ENCODE data around the gene COL27A1. TPM values are rescaled to one million over a fixed set of nuclear protein-coding genes. Genes with fewer than 3 reads are reported as not detected.

Gene COL27A1
- total RNA-seq, 2 experiments from 2014 or later: 8.9 to 9.1 TPM

DNA sequence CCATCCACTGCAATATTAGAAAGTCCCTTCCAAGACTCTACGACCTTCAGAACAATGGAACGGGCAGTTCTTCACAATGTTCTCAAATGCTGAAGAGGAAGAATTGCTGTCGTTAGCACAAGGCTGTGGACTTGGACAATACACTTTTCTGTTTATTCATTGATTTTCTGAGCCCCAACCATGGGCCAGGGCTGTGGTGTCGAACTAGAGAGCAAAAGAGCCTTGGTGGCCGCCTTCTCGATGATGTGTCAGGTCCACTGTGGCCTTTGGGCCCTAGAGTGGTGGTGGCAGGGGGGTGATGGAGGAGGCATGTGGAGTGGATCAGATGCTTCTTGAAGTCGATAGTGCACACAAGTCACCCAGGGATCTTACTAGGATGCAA is 37.7 kb upstream of the COL27A1 start:
- intact Hi-C loops (cut with DNase I, micrococcal nuclease): no loop called here
- Mint-ChIP-seq H3K9me3 (ENCODE audit: low read depth) (no peaks in the 10 kb centered on the region), H3K4me1 (no peaks in the 10 kb centered on the region), H3K4me3 (no peak overlapping the region), H3K36me3 (ENCODE audit: low read depth) (no peaks in the 10 kb centered on the region), H3K27ac (no peak overlapping the region), H3K27me3 (peaks cover 34% of the 10 kb centered on the region)
- ATAC-seq: no peak
- ChIA-PET CTCF (interaction anchor here (0.8 to 1.1 kb wide), 2 partner anchors 9 to 38 kb away, joined by 3 to 4 read pairs; no protein-coding TSS in a partner anchor), POLR2A (no interaction called here)
- no peak for DNase-seq

DNA sequence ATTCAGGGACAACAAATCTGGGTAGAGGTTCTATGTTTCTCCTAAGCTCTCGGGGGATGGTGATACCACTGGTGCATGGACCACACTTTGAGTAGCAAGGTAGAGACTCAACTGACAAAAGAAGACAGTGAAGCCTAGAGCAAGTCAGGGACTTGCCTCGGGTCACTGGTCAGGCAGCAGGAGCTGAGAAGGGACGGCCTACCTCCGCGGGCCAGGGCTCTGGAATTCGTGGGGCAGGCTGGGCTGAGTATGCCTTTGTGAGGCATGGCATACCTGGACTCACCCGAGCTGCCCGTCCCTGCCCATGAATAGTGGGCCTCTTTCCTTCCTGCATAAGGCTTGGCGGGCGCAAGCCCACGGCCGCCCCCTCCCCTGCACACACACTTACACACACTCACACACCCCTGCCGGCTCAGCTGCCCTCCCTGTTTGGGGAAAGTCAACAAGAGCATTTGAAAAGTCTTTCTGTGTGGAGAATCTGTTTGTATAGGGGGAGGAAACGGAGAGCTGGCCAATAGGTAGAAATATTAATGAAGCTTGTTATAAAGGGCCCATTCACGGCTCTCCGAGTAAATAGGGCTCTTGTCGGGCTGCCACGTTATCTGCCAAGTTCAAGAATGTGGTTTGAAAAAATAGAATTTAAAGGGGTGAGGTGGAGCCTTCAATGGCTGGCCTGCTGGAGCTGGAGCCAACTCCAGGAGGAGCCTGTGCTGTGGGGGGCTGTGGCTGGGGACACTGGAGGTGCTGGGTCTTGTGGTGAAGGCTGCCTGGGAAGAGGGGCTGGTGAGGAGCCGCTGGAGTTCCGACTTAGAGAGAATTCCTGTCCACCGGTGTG is 37.1 kb upstream of the COL27A1 start:
- Mint-ChIP-seq H3K36me3 (ENCODE audit: low read depth) (no peaks in the 10 kb centered on the region), H3K4me1 (no peaks in the 10 kb centered on the region), H3K27me3 (peaks cover 31% of the 10 kb centered on the region), H3K9me3 (ENCODE audit: low read depth) (no peaks in the 10 kb centered on the region), H3K4me3 (no peak overlapping the region), H3K27ac (no peak overlapping the region)
- intact Hi-C loops (cut with DNase I, micrococcal nuclease): no loop called here
- DNase-seq: no peak
- ChIA-PET CTCF (interaction anchor here (0.8 to 1.1 kb wide), 2 partner anchors 10 to 38 kb away, joined by 3 to 4 read pairs; no protein-coding TSS in a partner anchor), POLR2A (no interaction called here)
- ATAC-seq: no peak

DNA sequence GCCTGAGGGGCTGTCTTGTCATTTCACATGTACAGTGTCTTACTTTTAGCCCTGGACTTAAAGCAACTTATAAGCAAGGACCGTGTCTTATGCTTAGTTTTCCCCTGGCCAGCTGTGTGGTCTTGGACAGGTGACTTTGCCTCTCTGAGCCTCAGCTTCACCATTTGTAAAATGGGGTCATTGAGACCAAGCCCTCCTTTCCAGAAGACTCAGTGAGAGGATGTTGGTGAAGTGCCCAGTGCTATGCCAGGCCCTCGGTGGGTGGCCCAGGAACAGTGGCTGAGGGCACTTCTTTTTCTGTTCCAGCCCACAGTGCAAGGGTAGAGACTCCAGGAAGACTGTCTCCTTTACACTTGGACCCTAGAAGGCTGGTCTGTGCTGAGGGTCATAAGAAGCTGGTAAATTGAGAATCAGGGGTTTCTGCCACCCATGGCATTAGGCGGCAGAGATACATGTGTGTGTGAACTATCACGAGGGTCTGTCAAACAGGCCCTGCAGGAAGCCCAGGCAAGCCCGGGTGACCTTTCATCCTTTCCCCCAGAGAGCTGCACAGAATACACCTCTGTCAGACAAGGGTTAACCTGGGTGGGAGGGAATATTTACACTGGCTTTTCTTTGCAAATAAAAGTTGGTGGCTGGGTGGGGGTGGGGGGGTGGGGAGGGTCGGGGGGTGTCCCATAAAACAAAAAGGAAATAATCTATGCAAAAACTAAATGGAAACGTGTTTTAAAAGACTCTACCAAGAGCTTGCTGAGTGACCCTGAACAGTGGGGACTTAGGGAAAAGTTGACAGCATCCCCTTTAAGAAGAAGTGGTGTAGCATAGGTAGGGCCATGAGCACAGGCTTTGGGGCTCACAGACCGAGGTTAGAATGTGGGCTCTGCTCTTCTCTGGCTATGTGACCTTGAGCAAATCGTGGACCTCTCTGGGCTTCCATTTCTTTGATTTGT is 35.8 kb upstream of the COL27A1 start:
- H3K27ac Mint-ChIP-seq: no peak overlapping the region
- no peak overlapping the region for H3K4me3 Mint-ChIP-seq
- POLR2A ChIA-PET: no interaction called here
- DNase-seq: no peak
- no peaks in the 10 kb centered on the region for H3K36me3 Mint-ChIP-seq (ENCODE audit: low read depth)
- CTCF ChIA-PET: no interaction called here
- no peaks in the 10 kb centered on the region for H3K9me3 Mint-ChIP-seq (ENCODE audit: low read depth)
- no peak for ATAC-seq
- intact Hi-C loops (cut with DNase I, micrococcal nuclease): no loop called here
- H3K27me3 Mint-ChIP-seq: peaks cover 22% of the 10 kb centered on the region
- no peaks in the 10 kb centered on the region for H3K4me1 Mint-ChIP-seq

DNA sequence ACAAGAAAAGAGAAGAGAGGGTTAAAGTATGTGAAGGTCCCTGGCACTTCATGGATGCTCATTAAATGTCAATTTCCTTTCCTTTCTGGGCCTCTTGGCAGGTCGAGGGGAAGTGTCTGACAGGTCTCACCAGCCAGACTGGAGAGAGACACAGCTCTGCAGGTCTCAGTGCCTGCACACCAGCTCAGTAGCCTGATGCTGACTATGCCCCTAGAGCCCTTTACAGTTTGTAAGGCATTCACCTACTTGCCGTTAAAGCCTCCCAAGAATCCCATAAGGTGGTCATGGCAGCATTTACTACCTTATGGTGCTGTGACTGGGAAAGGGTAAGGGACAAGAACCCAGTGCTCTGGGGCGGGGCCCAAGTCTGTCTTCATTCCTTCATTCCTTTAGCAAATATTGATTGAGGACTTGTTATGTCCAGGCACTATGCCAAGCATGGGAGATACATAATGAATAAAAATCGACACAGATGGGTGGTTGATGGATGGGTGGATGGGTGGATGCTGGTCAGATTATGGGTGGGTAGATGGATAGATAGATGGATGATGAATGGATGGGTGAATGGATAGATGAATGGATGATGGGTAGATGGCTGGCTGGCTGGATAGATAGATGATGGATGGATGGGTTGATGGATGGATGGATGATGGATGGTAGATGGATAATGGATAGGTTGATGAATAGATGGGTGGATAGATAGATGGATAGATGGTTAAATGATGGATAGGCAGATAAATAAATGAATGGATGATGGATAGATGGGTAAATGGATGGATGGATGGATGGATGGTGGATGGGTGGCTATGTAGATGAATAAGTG is 34.9 kb upstream of the COL27A1 start:
- Mint-ChIP-seq H3K27ac (no peak overlapping the region), H3K4me3 (no peak overlapping the region), H3K4me1 (no peaks in the 10 kb centered on the region), H3K9me3 (ENCODE audit: low read depth) (no peaks in the 10 kb centered on the region), H3K36me3 (ENCODE audit: low read depth) (no peaks in the 10 kb centered on the region), H3K27me3 (peaks cover 22% of the 10 kb centered on the region)
- ChIA-PET POLR2A (no interaction called here), CTCF (no interaction called here)
- intact Hi-C loops (cut with DNase I, micrococcal nuclease): no loop called here
- no peak for DNase-seq
- ATAC-seq: no peak

DNA sequence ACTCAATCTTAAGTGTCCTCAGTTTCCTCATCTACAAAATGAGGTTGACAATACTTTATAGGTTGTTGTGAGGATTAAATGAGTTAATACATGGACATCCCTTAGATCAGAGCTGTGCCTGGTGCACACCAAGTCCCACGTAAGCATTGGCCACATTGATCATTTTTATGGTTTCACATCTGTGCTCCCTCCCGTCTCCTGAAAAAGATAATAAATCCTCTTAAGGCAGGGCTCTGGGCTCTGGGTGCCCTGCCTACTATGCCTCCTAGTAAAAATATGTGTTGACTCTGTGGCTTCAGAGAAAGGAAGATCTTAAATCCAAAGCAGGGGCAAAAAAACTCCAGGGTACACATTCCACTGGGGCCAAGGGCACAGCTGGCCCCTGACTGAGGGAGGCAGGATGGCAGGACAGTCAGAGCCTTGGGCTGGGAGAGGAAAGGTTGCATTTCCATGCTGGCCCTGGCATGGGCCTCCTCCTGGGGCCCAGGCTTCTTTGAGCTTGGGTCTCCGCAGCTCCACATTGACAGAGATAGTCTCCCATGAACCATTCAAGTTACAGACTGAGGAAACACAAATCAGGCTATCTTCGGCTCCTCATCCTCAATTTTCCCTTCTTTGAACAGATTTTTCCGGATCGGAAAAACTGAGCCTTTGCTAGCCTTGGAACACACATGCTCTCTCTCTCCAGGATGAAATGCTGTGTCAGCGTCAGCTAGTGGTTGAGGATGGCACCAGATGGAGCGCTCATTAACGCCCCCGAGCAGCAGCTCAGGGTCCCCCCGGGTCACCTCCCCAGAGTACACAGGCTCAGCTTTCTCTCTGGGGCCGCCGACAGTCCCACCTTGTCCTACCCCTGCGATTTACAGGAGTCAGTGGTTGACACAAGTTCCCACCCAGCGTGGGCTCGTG is 33.9 kb upstream of the COL27A1 start:
- no peak for ATAC-seq
- Mint-ChIP-seq H3K4me3 (no peak overlapping the region), H3K36me3 (ENCODE audit: low read depth) (no peaks in the 10 kb centered on the region), H3K9me3 (ENCODE audit: low read depth) (no peaks in the 10 kb centered on the region), H3K4me1 (no peaks in the 10 kb centered on the region), H3K27me3 (peaks cover 22% of the 10 kb centered on the region), H3K27ac (no peak overlapping the region)
- intact Hi-C loops (cut with DNase I, micrococcal nuclease): no loop called here
- no peak for DNase-seq
- CTCF ChIA-PET: interaction anchor here (0.6 kb wide), 1 partner anchor 12 kb away, joined by 3 read pairs; no protein-coding TSS in a partner anchor
- POLR2A ChIA-PET: no interaction called here

DNA sequence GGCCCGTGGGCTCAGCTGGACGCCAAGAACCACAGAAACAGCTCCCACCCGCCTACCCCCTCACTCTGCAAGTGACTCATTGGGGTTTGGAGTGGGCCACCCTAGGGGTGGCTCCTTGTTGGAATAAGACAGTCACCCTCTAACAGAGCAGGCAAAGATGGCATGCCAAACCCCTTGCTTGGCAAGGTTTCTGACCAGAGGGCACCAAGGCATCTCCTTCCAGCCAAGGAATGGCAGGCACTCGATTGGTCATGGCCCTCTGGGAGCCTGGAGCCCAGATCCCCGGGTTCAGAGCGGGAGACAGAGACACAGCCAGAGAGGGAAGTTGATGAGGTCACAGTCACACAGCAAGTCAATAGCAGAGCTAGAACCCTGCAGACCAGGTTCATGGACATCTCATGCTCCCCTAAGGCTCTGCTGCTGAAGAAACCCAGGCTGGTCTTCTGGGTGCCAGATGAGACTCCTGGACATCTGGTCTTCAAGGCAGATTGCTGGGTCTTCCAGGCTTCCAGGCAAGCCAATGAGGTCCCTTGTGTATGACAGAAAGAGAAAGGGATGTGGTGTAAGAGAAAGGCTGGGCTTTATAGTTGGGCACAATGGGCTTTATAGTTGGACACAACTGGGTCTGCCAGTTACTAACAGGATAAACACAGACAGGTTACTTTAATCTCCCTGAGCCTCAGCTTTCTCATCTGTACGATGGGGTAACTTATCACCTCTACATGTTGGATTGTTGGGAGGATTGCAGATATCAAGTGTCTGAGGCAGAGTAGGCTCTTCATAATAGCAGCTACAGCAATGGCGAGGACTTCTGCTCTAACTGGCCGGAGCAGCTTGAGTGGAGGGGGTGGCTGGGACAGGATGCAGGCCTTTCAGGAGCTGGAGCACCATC is 33.0 kb upstream of the COL27A1 start:
- ChIA-PET CTCF (interaction anchor here (0.7 kb wide), 1 partner anchor 26 kb away, joined by 3 read pairs; no protein-coding TSS in a partner anchor), POLR2A (no interaction called here)
- no peak overlapping the region for H3K27ac Mint-ChIP-seq
- intact Hi-C loops (cut with DNase I, micrococcal nuclease): no loop called here
- H3K9me3 Mint-ChIP-seq (ENCODE audit: low read depth): no peaks in the 10 kb centered on the region
- no peaks in the 10 kb centered on the region for H3K4me1 Mint-ChIP-seq
- H3K4me3 Mint-ChIP-seq: no peak overlapping the region
- no peaks in the 10 kb centered on the region for H3K36me3 Mint-ChIP-seq (ENCODE audit: low read depth)
- ATAC-seq (no peak), DNase-seq (no peak)
- peaks cover 19% of the 10 kb centered on the region for H3K27me3 Mint-ChIP-seq

DNA sequence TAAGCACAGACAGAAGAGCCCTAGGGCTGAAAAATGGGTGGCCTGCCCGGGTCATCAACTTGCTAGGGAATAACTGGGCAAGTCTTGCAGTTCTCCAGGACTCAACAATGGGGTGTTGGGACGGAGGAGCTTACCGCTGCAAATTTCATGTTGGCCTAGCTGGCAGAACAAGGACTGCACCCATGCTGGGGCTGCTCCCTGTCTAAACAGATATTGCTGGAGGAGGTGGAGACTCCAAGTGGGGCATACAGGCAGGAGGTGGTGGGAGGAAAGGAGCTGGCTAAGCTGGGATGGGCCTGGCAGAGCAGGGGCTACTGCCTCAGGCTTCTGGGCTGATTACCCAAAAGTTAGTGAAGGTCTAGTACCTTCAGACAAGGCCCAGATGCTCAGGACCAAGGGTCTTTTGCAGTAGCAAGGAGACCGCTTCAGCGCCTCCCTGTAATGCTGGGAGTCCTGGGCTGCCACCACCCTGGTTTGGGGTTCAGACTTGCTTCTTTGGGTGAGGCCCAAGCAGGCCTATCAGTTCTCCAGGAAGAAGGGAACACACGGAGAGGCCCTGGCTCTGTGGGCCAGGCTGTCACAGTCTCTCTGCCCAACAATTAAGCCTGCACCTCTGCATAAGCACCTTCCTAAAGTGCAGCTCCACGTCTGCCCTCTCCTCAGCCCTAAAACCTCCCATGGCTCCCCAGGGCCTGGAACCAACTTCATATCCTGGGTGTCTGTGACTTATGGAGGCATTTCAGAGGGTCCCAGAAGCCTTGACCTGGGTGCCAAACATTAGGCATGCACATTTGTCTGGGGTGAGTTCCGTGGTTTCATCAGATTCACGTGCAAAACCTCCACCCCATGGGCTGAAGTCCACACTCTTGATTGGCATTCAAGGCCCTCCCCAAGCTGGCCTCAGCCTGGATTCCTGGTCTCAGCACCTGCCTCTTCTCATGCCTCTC is 32.0 kb upstream of the COL27A1 start:
- ChIA-PET POLR2A (no interaction called here), CTCF (interaction anchor here (0.7 kb wide), 1 partner anchor 27 kb away, joined by 3 read pairs; no protein-coding TSS in a partner anchor)
- Mint-ChIP-seq H3K9me3 (ENCODE audit: low read depth) (no peaks in the 10 kb centered on the region), H3K4me3 (no peak overlapping the region), H3K27me3 (peaks cover 11% of the 10 kb centered on the region), H3K4me1 (no peaks in the 10 kb centered on the region), H3K36me3 (ENCODE audit: low read depth) (no peaks in the 10 kb centered on the region), H3K27ac (no peak overlapping the region)
- DNase-seq (no peak), ATAC-seq (no peak)
- intact Hi-C loops (cut with DNase I, micrococcal nuclease): no loop called here

DNA sequence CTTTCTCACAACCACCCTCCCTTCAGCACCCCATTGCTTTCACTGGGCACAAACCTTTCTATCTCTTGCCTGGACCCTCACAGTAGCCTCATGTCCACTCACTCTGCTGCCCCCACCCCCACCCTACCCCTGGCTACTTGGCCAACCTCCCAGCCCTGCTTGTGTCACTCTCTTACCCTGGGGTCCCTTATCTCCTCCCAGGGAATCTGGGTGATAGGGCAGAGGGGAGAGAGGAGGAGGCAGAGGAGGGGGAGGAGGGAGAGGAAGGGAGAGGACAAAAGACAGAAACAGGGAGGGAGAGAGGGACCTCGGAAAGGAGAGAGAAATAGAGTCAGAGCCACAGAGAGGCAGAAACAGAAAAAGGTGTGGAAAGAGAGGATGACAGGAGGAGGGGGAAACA is 31.2 kb upstream of the COL27A1 start:
- Mint-ChIP-seq H3K4me1 (no peaks in the 10 kb centered on the region), H3K4me3 (no peak overlapping the region), H3K27me3 (peaks cover 8% of the 10 kb centered on the region), H3K27ac (no peak overlapping the region), H3K9me3 (ENCODE audit: low read depth) (no peaks in the 10 kb centered on the region), H3K36me3 (ENCODE audit: low read depth) (no peaks in the 10 kb centered on the region)
- CTCF ChIA-PET: no interaction called here
- POLR2A ChIA-PET: no interaction called here
- intact Hi-C loops (cut with DNase I, micrococcal nuclease): no loop called here
- DNase-seq (no peak), ATAC-seq (no peak)

DNA sequence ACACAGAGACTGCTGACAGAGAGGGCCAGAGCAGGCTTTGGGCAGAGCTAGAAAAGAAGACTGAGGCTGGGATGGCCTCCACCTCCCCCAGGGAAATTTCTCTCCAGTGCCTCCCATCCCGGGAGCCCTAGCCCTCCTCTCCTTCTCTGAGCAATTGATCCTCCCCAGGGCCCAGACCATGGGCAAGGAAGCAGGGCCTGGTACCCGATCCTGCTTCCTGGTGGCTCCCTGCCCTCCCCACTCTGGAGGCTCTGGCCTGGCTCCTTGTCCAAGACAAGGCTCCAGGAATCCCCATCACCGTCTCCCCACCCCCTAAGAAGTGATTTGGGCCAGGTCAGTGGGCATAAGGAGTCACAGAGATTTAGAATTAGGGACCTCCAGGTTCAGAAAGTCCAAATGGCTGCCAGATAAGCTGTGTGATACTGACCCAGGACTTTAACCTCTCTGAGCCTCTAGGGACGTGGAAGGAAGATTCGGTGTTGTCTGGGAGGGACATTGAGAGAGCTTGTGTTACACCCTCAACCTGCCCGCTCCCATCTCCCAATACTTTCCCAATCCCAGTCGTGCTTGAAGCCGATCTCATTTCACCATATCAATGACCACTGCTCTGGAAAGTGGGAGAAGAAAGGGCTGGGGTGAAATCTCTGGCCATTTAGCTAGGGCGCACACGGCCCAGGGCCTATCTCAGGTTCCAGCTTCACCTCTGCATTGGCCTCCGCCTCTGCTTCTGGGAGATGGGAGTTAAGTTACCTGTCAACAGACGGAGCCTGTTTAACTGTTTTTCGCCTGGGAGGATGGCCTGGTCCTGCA is 30.5 kb upstream of the COL27A1 start:
- ATAC-seq: no peak
- ChIA-PET POLR2A (no interaction called here), CTCF (no interaction called here)
- intact Hi-C loops (cut with DNase I, micrococcal nuclease): no loop called here
- H3K27me3 Mint-ChIP-seq: peaks cover 8% of the 10 kb centered on the region
- H3K27ac Mint-ChIP-seq: no peak overlapping the region
- no peaks in the 10 kb centered on the region for H3K36me3 Mint-ChIP-seq (ENCODE audit: low read depth)
- no peaks in the 10 kb centered on the region for H3K4me1 Mint-ChIP-seq
- no peak for DNase-seq
- H3K9me3 Mint-ChIP-seq (ENCODE audit: low read depth): no peaks in the 10 kb centered on the region
- H3K4me3 Mint-ChIP-seq: no peak overlapping the region
